CD14-positive monocyte (primary cell): Measurements from ENCODE around the gene SPC24. TPM values are rescaled to one million over a fixed set of nuclear protein-coding genes. Genes with fewer than 3 reads are reported as not detected.

Experiments used
- DNase-seq, 3 donors: peaks; one replicate each; pipeline ENCODE4 v3.0.0-alpha.2; 2011 to 2022
- H2AFZ ChIP-seq: 2 replicates; pipeline ENCODE4 v1.6.0; 2012; ENCODE audit warnings: mild to moderate bottlenecking, low read depth, low read length, inconsistent platforms; ENCODE audit not compliant: insufficient read depth, poor library complexity, severe bottlenecking
- H3K27ac ChIP-seq, 2 donors: 1 replicate in 1 of 2; 2 replicates in 1 of 2; pipeline ENCODE4 v1.5.1; 2012 to 2013; ENCODE audit warnings: low read length in 2 of 2, control low read depth in 1 of 2, inconsistent platforms in 1 of 2, low read depth in 1 of 2, mild to moderate bottlenecking in 1 of 2
- H3K27me3 ChIP-seq, 2 donors: one replicate each; pipeline versions ENCODE4 v1.6.0 to v1.6.1; 2011 to 2013; ENCODE audit warnings: low read length in 2 of 2; ENCODE audit not compliant: control insufficient read depth in 2 of 2, insufficient read depth in 2 of 2
- H3K36me3 ChIP-seq, 2 donors: replicated peaks in 1 of 2; 1 replicate in 1 of 2; 2 replicates in 1 of 2; pipeline versions ENCODE4 v1.5.1 to v1.6.1; 2012 to 2013; ENCODE audit warnings: low read length in 2 of 2, control low read depth in 1 of 2, inconsistent platforms in 1 of 2, mild to moderate bottlenecking in 1 of 2; ENCODE audit not compliant: insufficient read depth in 2 of 2, control insufficient read depth in 1 of 2
- H3K4me1 ChIP-seq, 2 donors: 1 replicate in 1 of 2; 2 replicates in 1 of 2; pipeline versions ENCODE4 v1.5.1 to v1.6.1; 2012 to 2013; ENCODE audit warnings: low read length in 2 of 2, control low read depth in 1 of 2, inconsistent platforms in 1 of 2, mild to moderate bottlenecking in 1 of 2, moderate library complexity in 1 of 2; ENCODE audit not compliant: insufficient read depth in 2 of 2, control insufficient read depth in 1 of 2
- H3K4me2 ChIP-seq: replicated peaks from 2 replicates; pipeline ENCODE3; 2012; ENCODE audit warnings: low read length, moderate library complexity, mild to moderate bottlenecking; ENCODE audit not compliant: poor library complexity, severe bottlenecking; ENCODE audit errors: extremely low read depth
- H3K4me3 ChIP-seq, 3 experiments: fragments of 200-600 bp in 1 of 3; sonication (generic) in 1 of 3; replicated peaks in 1 of 3; 1 replicate in 2 of 3; 2 replicates in 1 of 3; pipeline ENCODE4 v1.5.1; 2011 to 2013; ENCODE audit warnings: low read length in 3 of 3, mild to moderate bottlenecking in 3 of 3, control low read depth in 2 of 3, low read depth in 2 of 3, inconsistent platforms in 1 of 3, moderate library complexity in 1 of 3
- H3K79me2 ChIP-seq: 2 replicates; pipeline ENCODE4 v1.6.0; 2012; ENCODE audit warnings: mild to moderate bottlenecking, control low read depth, inconsistent platforms, low read length, moderate library complexity; ENCODE audit not compliant: insufficient read depth
- H3K9ac ChIP-seq: 2 replicates; pipeline ENCODE4 v1.6.0; 2017; ENCODE audit warnings: low read length, mild to moderate bottlenecking; ENCODE audit not compliant: insufficient read depth, poor library complexity, severe bottlenecking
- H3K9me3 ChIP-seq, 2 donors: replicated peaks in 1 of 2; 1 replicate in 1 of 2; 2 replicates in 1 of 2; pipeline versions ENCODE4 v1.5.1 to v1.6.1; 2012 to 2013; ENCODE audit warnings: low read length in 2 of 2, control low read depth in 1 of 2; ENCODE audit not compliant: control insufficient read depth in 1 of 2, insufficient read depth in 1 of 2
- H4K20me1 ChIP-seq: 2 replicates; pipeline ENCODE4 v1.6.0; 2012; ENCODE audit warnings: mild to moderate bottlenecking, low read length, control low read depth, moderate library complexity; ENCODE audit not compliant: insufficient read depth
- H3K27ac Mint-ChIP-seq, 7 donors: one replicate each; pipeline ENCODE4 v1.8.0; 2020; ENCODE audit warnings: mild to moderate bottlenecking in 7 of 7, mixed read lengths in 7 of 7, moderate library complexity in 6 of 7, inconsistent platforms in 2 of 7
- H3K27me3 Mint-ChIP-seq, 3 donors: one replicate each; pipeline ENCODE4 v1.8.0; 2021 to 2022; ENCODE audit warnings: low read depth in 3 of 3, mild to moderate bottlenecking in 3 of 3, mixed read lengths in 3 of 3, moderate library complexity in 3 of 3, inconsistent platforms in 1 of 3
- H3K36me3 Mint-ChIP-seq, 2 donors: one replicate each; pipeline ENCODE4 v1.8.0; 2020; ENCODE audit warnings: mixed read lengths in 2 of 2, inconsistent platforms in 1 of 2, mild to moderate bottlenecking in 1 of 2
- H3K4me1 Mint-ChIP-seq: one replicate; pipeline ENCODE4 v1.8.0; 2020; ENCODE audit warnings: mild to moderate bottlenecking, mixed read lengths
- H3K4me3 Mint-ChIP-seq, 2 donors: one replicate each; pipeline ENCODE4 v1.8.0; 2020; ENCODE audit warnings: mild to moderate bottlenecking in 2 of 2, mixed read lengths in 2 of 2, moderate library complexity in 1 of 2
- H3K9me3 Mint-ChIP-seq, 7 donors: one replicate each; pipeline ENCODE4 v1.8.0; 2020 to 2022; ENCODE audit warnings: mixed read lengths in 7 of 7, mild to moderate bottlenecking in 6 of 7, moderate library complexity in 6 of 7, inconsistent platforms in 2 of 7
- WGBS: methylation state at CpG from one replicate; pipeline ENCODE4 v1.1.5; 2013; ENCODE audit warnings: missing lambda C conversion rate; ENCODE audit not compliant: insufficient coverage; 5-methylcytosine and 5-hydroxymethylcytosine counted together
- intact Hi-C, 2 donors: fragments of 100-400 bp; cut with micrococcal nuclease; formaldehyde crosslinking; loops; one replicate each; pipeline versions ENCODE4 v1.15.0 to v1.15.1; 2023
- polyA plus RNA-seq, 3 donors: library from polyadenylated mRNA; depleted of rRNA in 1 of 3; unstranded in 2 of 3; stranded (reverse) in 1 of 3; fragments of 300-500 nt in 2 of 3; fragments of >200 nt in 1 of 3; fragmentation: Illumina TruSeq in 2 of 3; gene quantifications; 1 replicate in 2 of 3; 2 replicates in 1 of 3; pipeline ENCODE4 v1.2.3, GENCODE V29; 2012 to 2021
- TF ChIP-seq, protein P1 (sequence below): fragments of 200-600 bp; IDR thresholded peaks from one replicate; pipeline ENCODE4 v1.8.0; 2022; ENCODE audit warnings: antibody characterized with exemption, mild to moderate bottlenecking

The SPC24 gene
- polyA plus RNA-seq, 3 donors = 0.27 TPM; not detected in 2

DNA sequence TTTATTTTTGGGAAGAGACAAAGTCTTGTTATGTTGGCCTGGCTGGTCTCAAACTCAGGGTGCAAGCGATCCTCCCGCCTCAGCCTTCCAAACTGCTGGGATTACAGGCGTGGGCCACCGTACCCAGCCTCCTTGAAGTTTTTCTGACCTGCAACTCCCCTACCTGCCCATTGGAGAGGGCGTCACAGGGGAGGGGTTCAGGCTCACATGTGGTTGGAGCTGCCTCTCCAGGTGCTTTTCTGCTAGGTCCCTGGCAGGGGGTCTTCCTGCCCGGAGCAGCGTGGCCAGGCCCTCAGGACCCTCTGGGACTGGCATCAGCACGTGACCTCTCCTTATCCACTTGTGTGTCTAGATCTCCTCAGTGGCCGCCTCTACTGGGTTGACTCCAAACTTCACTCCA, 39.1 kb downstream of the SPC24 start:
- Mint-ChIP-seq H3K4me3 (no peak overlapping the region), H3K9me3 (peaks cover 0 to 4% (median 0%) of the 10 kb centered on the region in 7 donors), H3K27ac (peak overlapping the region in 2 of 7 donors; percentile 5 to 72), H3K4me1 (no peaks in the 10 kb centered on the region), H3K36me3 (peaks cover 74 to 99% of the 10 kb centered on the region in 2 donors), H3K27me3 (peaks cover 0 to 2% (median 2%) of the 10 kb centered on the region in 3 donors)
- intact Hi-C loops = no loop called here
- Histone ChIP-seq H3K79me2 (no peaks in the 10 kb centered on the region), H3K27ac (no peak overlapping the region), H3K27me3 (no peaks in the 10 kb centered on the region), H2AFZ (no peak overlapping the region), H3K36me3 (peaks cover 67 to 94% of the 10 kb centered on the region in 2 donors), H3K9me3 (no peaks in the 10 kb centered on the region), H3K9ac (no peak overlapping the region), H3K4me1 (no peaks in the 10 kb centered on the region), H4K20me1 (no peaks in the 10 kb centered on the region), H3K4me3 (no peak overlapping the region), H3K4me2 (no peak overlapping the region)
- no peak for DNase-seq
- 100% methylated on average over 4 of the region's 9 CpGs for WGBS
- TF ChIP-seq, protein P1, sequence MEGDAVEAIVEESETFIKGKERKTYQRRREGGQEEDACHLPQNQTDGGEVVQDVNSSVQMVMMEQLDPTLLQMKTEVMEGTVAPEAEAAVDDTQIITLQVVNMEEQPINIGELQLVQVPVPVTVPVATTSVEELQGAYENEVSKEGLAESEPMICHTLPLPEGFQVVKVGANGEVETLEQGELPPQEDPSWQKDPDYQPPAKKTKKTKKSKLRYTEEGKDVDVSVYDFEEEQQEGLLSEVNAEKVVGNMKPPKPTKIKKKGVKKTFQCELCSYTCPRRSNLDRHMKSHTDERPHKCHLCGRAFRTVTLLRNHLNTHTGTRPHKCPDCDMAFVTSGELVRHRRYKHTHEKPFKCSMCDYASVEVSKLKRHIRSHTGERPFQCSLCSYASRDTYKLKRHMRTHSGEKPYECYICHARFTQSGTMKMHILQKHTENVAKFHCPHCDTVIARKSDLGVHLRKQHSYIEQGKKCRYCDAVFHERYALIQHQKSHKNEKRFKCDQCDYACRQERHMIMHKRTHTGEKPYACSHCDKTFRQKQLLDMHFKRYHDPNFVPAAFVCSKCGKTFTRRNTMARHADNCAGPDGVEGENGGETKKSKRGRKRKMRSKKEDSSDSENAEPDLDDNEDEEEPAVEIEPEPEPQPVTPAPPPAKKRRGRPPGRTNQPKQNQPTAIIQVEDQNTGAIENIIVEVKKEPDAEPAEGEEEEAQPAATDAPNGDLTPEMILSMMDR = no peak

DNA sequence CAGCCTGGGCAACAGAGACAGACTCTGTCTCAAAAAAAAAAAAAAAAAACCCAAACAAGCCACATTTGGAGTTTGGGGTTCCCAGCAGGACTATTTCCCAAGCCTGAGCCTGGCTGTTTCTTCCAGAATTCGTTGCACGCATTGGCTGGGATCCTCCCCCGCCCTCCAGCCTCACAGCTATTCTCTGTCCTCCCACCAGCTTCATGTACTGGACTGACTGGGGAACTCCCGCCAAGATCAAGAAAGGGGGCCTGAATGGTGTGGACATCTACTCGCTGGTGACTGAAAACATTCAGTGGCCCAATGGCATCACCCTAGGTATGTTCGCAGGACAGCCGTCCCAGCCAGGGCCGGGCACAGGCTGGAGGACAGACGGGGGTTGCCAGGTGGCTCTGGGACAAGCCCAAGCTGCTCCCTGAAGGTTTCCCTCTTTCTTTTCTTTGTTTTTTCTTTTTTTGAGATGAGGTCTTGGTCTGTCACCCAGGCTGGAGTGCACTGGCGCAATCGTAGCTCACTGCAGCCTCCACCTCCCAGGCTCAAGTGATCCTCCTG, 39.6 kb downstream of the SPC24 start:
- H3K36me3 ChIP-seq = peaks cover 67 to 97% of the 10 kb centered on the region in 2 donors
- no peaks in the 10 kb centered on the region for H4K20me1 ChIP-seq

More for the DNA sequence above, 39.6 kb downstream of the SPC24 start:
- Mint-ChIP-seq H3K4me1 (no peaks in the 10 kb centered on the region), H3K27ac (peak overlapping the region in 1 of 7 donors; percentile 5), H3K9me3 (peaks cover 0 to 3% (median 0%) of the 10 kb centered on the region in 7 donors), H3K36me3 (peaks cover 77 to 99% of the 10 kb centered on the region in 2 donors), H3K27me3 (peaks cover 0 to 2% (median 2%) of the 10 kb centered on the region in 3 donors), H3K4me3 (no peak overlapping the region)
- no peak overlapping the region for H2AFZ ChIP-seq
- intact Hi-C loops = no loop called here
- H3K27ac ChIP-seq = no peak overlapping the region
- 100% methylated on average over 4 of the region's 11 CpGs for WGBS
- no peaks in the 10 kb centered on the region for H3K27me3 ChIP-seq
- H3K4me2 ChIP-seq = no peak overlapping the region
- H3K9me3 ChIP-seq = no peaks in the 10 kb centered on the region
- H3K4me3 ChIP-seq = no peak overlapping the region
- H3K9ac ChIP-seq = no peak overlapping the region
- no peak for DNase-seq
- H3K4me1 ChIP-seq = no peaks in the 10 kb centered on the region
- H3K79me2 ChIP-seq = no peaks in the 10 kb centered on the region
- TF ChIP-seq, protein P1 = no peak
